ENCODE measurements around the gene PFKL.
A peak's percentile ranks its signal among the peaks of the same experiment; 100 is the strongest.
"Not testable (repeated sequence)": the region's sequence is repeated elsewhere in the genome, so short reads cannot be mapped to it uniquely, and the experiment has no call there.

PFKL gene

GRCh38 chr21:44300262-44300959 lies 558 bp downstream of the PFKL start:
- Histone ChIP-seq H4K20me1 (ENCODE audit: insufficient read depth, low read length) (0 out of 2 replicates have a peak, but pooled peaks cover 4% of the 10 kb centered on the region), H3K4me1 (ENCODE audit: low read length) (peaks cover 19% of the 10 kb centered on the region), H3K27me3 (replicated peaks; ENCODE audit: insufficient read depth, low read length) (peaks cover 9% of the 10 kb centered on the region), H3K9ac (ENCODE audit: low read length) (peak overlapping the region; percentile 78), H3K36me3 (replicated peaks; ENCODE audit: insufficient read depth, low read length) (no peaks in the 10 kb centered on the region), H3F3A (ENCODE audit: insufficient read depth, low read length) (peaks cover 19% of the 10 kb centered on the region), H3K27ac (ENCODE audit: low read length) (peak overlapping the region; percentile 26; the same call in 1 of the 2 replicates), H3K79me2 (ENCODE audit: low read length) (peaks cover 50% of the 10 kb centered on the region), H3K9me3 (replicated peaks; ENCODE audit: insufficient read depth, low read length) (no peaks in the 10 kb centered on the region), H3K4me2 (ENCODE audit: low read depth, low read length) (peak overlapping the region; percentile 94), H3K9me2 (replicated peaks; ENCODE audit: insufficient read depth, low read length) (no peaks in the 10 kb centered on the region), H2AFZ (ENCODE audit: low read length) (peak overlapping the region; percentile 33; the same call in 1 of the 2 replicates), H3K4me3 (ENCODE audit: low read length) (peak overlapping the region; percentile 78)
- no peak for TF ChIP-seq EZH2 (optimal IDR thresholded peaks at IDR 0.05; ENCODE audit: low read depth, low read length)
- no peak for TF ChIP-seq CTCF (IDR thresholded peaks at IDR 0.05; ENCODE audit: low read length)
- no peak for TF ChIP-seq EZH2phosphoT487 (IDR thresholded peaks at IDR 0.05; ENCODE audit: low read length)
- DNase-seq: peak; percentile 80

- DNase-seq: no peak
- H2AFZ ChIP-seq (ENCODE audit: low read length): no peak overlapping the region
- 0 out of 2 replicates have a peak, but pooled peaks cover 2% of the 10 kb centered on the region for H3K27me3 ChIP-seq (replicated peaks; ENCODE audit: insufficient read depth, low read length)
- no peaks in the 10 kb centered on the region for H3K36me3 ChIP-seq (replicated peaks; ENCODE audit: insufficient read depth, low read length)
- TF ChIP-seq CTCF (IDR thresholded peaks at IDR 0.05; ENCODE audit: low read length) (no peak), EZH2 (optimal IDR thresholded peaks at IDR 0.05; ENCODE audit: low read depth, low read length) (no peak), EZH2phosphoT487 (IDR thresholded peaks at IDR 0.05; ENCODE audit: low read length) (no peak)
- H3K4me3 ChIP-seq (ENCODE audit: low read length): peak overlapping the region; percentile 78
- peaks cover 19% of the 10 kb centered on the region for H3F3A ChIP-seq (ENCODE audit: insufficient read depth, low read length)
- H3K27ac ChIP-seq (ENCODE audit: low read length): no peak overlapping the region
- H3K4me2 ChIP-seq (ENCODE audit: low read depth, low read length): peak overlapping the region; percentile 94
- 0 out of 2 replicates have a peak, but pooled peaks cover 4% of the 10 kb centered on the region for H4K20me1 ChIP-seq (ENCODE audit: insufficient read depth, low read length)
- H3K9ac ChIP-seq (ENCODE audit: low read length): peak overlapping the region; percentile 78; the same call in 1 of the 2 replicates
- peaks cover 19% of the 10 kb centered on the region for H3K4me1 ChIP-seq (ENCODE audit: low read length)
- H3K79me2 ChIP-seq (ENCODE audit: low read length): peaks cover 57% of the 10 kb centered on the region
- H3K9me3 ChIP-seq (replicated peaks; ENCODE audit: insufficient read depth, low read length): no peaks in the 10 kb centered on the region
- H3K9me2 ChIP-seq (replicated peaks; ENCODE audit: insufficient read depth, low read length): no peaks in the 10 kb centered on the region
Measured at GRCh38 chr21:44301141-44301540, 1.3 kb downstream of the PFKL start.

- H3K4me3 ChIP-seq (ENCODE audit: low read length): no peak overlapping the region
- peaks cover 66% of the 10 kb centered on the region for H3K79me2 ChIP-seq (ENCODE audit: low read length)
Measured at GRCh38 chr21:44301961-44302406, 2.1 kb downstream of the PFKL start.

GRCh38 chr21:44302573-44303401 lies 2.9 kb downstream of the PFKL start:
- H3K4me1 ChIP-seq (ENCODE audit: low read length): peaks cover 15% of the 10 kb centered on the region
- H3K9ac ChIP-seq (ENCODE audit: low read length); H3K4me2 ChIP-seq (ENCODE audit: low read depth, low read length): not testable (repeated sequence)

More at GRCh38 chr21:44301961-44302406, 2.1 kb downstream of the PFKL start:
- no peak for DNase-seq
- Histone ChIP-seq H3K36me3 (replicated peaks; ENCODE audit: insufficient read depth, low read length) (no peaks in the 10 kb centered on the region), H2AFZ (ENCODE audit: low read length) (no peak overlapping the region), H3K27ac (ENCODE audit: low read length) (no peak overlapping the region), H4K20me1 (ENCODE audit: insufficient read depth, low read length) (0 out of 2 replicates have a peak, but pooled peaks cover 4% of the 10 kb centered on the region), H3F3A (ENCODE audit: insufficient read depth, low read length) (peaks cover 19% of the 10 kb centered on the region), H3K4me1 (ENCODE audit: low read length) (peaks cover 19% of the 10 kb centered on the region), H3K9me3 (replicated peaks; ENCODE audit: insufficient read depth, low read length) (no peaks in the 10 kb centered on the region), H3K4me2 (ENCODE audit: low read depth, low read length) (no peak overlapping the region), H3K27me3 (replicated peaks; ENCODE audit: insufficient read depth, low read length) (no peaks in the 10 kb centered on the region), H3K9me2 (replicated peaks; ENCODE audit: insufficient read depth, low read length) (no peaks in the 10 kb centered on the region), H3K9ac (ENCODE audit: low read length) (no peak overlapping the region)
- no peak for TF ChIP-seq EZH2phosphoT487 (IDR thresholded peaks at IDR 0.05; ENCODE audit: low read length)
- no peak for TF ChIP-seq EZH2 (optimal IDR thresholded peaks at IDR 0.05; ENCODE audit: low read depth, low read length)
- TF ChIP-seq CTCF (IDR thresholded peaks at IDR 0.05; ENCODE audit: low read length): 0 out of 2 replicates have a peak, but pooled peaks have one; percentile 7

More at GRCh38 chr21:44302573-44303401, 2.9 kb downstream of the PFKL start:
- H3K9me2 ChIP-seq (replicated peaks; ENCODE audit: insufficient read depth, low read length); H3K27me3 ChIP-seq (replicated peaks; ENCODE audit: insufficient read depth, low read length); H3K36me3 ChIP-seq (replicated peaks; ENCODE audit: insufficient read depth, low read length); H2AFZ ChIP-seq (ENCODE audit: low read length); H3K27ac ChIP-seq (ENCODE audit: low read length); H3K9me3 ChIP-seq (replicated peaks; ENCODE audit: insufficient read depth, low read length); H3K4me3 ChIP-seq (ENCODE audit: low read length); DNase-seq; H4K20me1 ChIP-seq (ENCODE audit: insufficient read depth, low read length): not testable (repeated sequence)
- Histone ChIP-seq H3K79me2 (ENCODE audit: low read length) (peaks cover 74% of the 10 kb centered on the region), H3F3A (ENCODE audit: insufficient read depth, low read length) (peaks cover 18% of the 10 kb centered on the region)

All from MM.1S (cell line).